ENCODE data around the gene SIGLEC11. TPM values are rescaled to one million over a fixed set of nuclear protein-coding genes. Genes with fewer than 3 reads are reported as not detected.

Gene SIGLEC11
- total and polyA plus RNA-seq, 2 of the 13 experiments (the other 11 are each of a cell fraction or from before 2014, with no cell fraction given), result not detected

GRCh38 chr19:49978324-49978723 is 17.4 kb upstream of the SIGLEC11 start (continued):
- TF ChIP-seq, protein P1, sequence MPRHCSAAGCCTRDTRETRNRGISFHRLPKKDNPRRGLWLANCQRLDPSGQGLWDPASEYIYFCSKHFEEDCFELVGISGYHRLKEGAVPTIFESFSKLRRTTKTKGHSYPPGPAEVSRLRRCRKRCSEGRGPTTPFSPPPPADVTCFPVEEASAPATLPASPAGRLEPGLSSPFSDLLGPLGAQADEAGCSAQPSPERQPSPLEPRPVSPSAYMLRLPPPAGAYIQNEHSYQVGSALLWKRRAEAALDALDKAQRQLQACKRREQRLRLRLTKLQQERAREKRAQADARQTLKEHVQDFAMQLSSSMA (CRISPR knock-in tag; IDR thresholded peaks at IDR 0.05), result no peak
- no peak for TF ChIP-seq TOPORS (CRISPR knock-in tag; IDR thresholded peaks at IDR 0.05)
- no peak for TF ChIP-seq PATZ1 (CRISPR knock-in tag; IDR thresholded peaks at IDR 0.05)
- TF ChIP-seq, protein P2, sequence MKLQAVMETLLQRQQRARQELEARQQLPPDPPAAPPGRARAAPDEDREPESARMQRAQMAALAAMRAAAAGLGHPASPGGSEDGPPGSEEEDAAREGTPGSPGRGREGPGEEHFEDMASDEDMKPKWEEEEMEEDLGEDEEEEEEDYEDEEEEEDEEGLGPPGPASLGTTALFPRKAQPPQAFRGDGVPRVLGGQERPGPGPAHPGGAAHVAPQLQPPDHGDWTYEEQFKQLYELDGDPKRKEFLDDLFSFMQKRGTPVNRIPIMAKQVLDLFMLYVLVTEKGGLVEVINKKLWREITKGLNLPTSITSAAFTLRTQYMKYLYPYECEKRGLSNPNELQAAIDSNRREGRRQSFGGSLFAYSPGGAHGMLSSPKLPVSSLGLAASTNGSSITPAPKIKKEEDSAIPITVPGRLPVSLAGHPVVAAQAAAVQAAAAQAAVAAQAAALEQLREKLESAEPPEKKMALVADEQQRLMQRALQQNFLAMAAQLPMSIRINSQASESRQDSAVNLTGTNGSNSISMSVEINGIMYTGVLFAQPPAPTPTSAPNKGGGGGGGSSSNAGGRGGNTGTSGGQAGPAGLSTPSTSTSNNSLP (IDR thresholded peaks at IDR 0.05; ENCODE audit: low read depth, low read length), result no peak
- no peak for TF ChIP-seq ZNF737 (CRISPR knock-in tag; IDR thresholded peaks at IDR 0.05; ENCODE audit: borderline replicate concordance)
- no peak for TF ChIP-seq KAT7 (CRISPR knock-in tag; IDR thresholded peaks at IDR 0.05; ENCODE audit: borderline replicate concordance)
- TF ChIP-seq CHD4 (IDR thresholded peaks at IDR 0.05; ENCODE audit: borderline replicate concordance, low read length), result no peak
- TF ChIP-seq ZNF296 (CRISPR knock-in tag; conservative IDR thresholded peaks at IDR 0.05), result no peak

- in situ Hi-C loops (cut with HindIII; ENCODE audit: extremely low pct_ligation_motif_present, low pct_unique_long_range_greater_than_20kb), result loop anchor here (5.0 kb wide), 1 partner anchor 41 kb away; no protein-coding TSS in a partner anchor
- H3K27ac ChIP-seq (ENCODE audit: extremely low read length, insufficient read depth, low read length), result no peak overlapping the region
- 93% methylated on average over 15 of the region's 18 CpGs for WGBS (ENCODE audit: low lambda C conversion rate)
- FAIRE-seq (no peak), DNase-seq (ENCODE audit: low spot score) (no peak), ATAC-seq (no peak)
- H3K36me3 ChIP-seq (replicated peaks in 1 of 2; ENCODE audit: control insufficient read depth in 1 of 2, insufficient read depth in 2 of 2, low read length in 2 of 2), result peaks cover 0 to 1% of the 10 kb centered on the region in 2 experiments; a peak in 1 of 5 replicates
- no peak overlapping the region for H2AFZ ChIP-seq (ENCODE audit: low read length)
- H3K79me2 ChIP-seq (ENCODE audit: insufficient read depth, low read length), result no peaks in the 10 kb centered on the region
- no peaks in the 10 kb centered on the region for H3K9me3 ChIP-seq (ENCODE audit: low read length)
- no peak overlapping the region for H3K4me2 ChIP-seq (ENCODE audit: low read depth, low read length)
- CTCF ChIA-PET (ENCODE audit: low intra/inter-chr PET ratio, low total read pairs), result no interaction called here
- BruUV-seq (replicated peaks), result no TSS peak
- no peaks in the 10 kb centered on the region for H4K20me1 ChIP-seq (ENCODE audit: insufficient read depth, low read length)
- no peak overlapping the region for H3K9ac ChIP-seq (ENCODE audit: insufficient read depth, low read depth, low read length)
- POLR2A ChIA-PET, result no interaction called here
- H3K4me3 ChIP-seq (replicated peaks in 1 of 3; ENCODE audit: insufficient read depth in 1 of 3, low read depth in 2 of 3, low read length in 3 of 3), result no peak overlapping the region
- intact Hi-C loops (cut with micrococcal nuclease; ENCODE audit: unreplicated experiment), result no loop called here
- no peaks in the 10 kb centered on the region for H3K4me1 ChIP-seq (ENCODE audit: insufficient read depth, low read length)
- no peaks in the 10 kb centered on the region for H3K27me3 ChIP-seq (ENCODE audit: control insufficient read depth in 1 of 2, insufficient read depth in 2 of 2, low read length in 2 of 2)
- TF ChIP-seq POGZ (CRISPR knock-in tag; IDR thresholded peaks at IDR 0.05), result no peak
- TF ChIP-seq ZNF451 (CRISPR knock-in tag; IDR thresholded peaks at IDR 0.05), result no peak
- TF ChIP-seq, protein P3, sequence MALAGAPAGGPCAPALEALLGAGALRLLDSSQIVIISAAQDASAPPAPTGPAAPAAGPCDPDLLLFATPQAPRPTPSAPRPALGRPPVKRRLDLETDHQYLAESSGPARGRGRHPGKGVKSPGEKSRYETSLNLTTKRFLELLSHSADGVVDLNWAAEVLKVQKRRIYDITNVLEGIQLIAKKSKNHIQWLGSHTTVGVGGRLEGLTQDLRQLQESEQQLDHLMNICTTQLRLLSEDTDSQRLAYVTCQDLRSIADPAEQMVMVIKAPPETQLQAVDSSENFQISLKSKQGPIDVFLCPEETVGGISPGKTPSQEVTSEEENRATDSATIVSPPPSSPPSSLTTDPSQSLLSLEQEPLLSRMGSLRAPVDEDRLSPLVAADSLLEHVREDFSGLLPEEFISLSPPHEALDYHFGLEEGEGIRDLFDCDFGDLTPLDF (CRISPR knock-in tag; IDR thresholded peaks at IDR 0.05), result no peak
- TF ChIP-seq NR3C1 (CRISPR knock-in tag; IDR thresholded peaks at IDR 0.05), result no peak
- no peak for TF ChIP-seq EP300 (IDR thresholded peaks at IDR 0.05; ENCODE audit: low read depth in 2 of 2, low read length in 2 of 2)
- no peak for TF ChIP-seq EP300 (CRISPR knock-in tag; IDR thresholded peaks at IDR 0.05; ENCODE audit: borderline replicate concordance)
- TF ChIP-seq ZFP36L2 (CRISPR knock-in tag; IDR thresholded peaks at IDR 0.05), result no peak
- TF ChIP-seq ZNF713 (CRISPR knock-in tag; IDR thresholded peaks at IDR 0.05), result no peak
- TF ChIP-seq ATAD3A (CRISPR knock-in tag; IDR thresholded peaks at IDR 0.05), result no peak
- no peak for TF ChIP-seq ZBTB33 (CRISPR knock-in tag; IDR thresholded peaks at IDR 0.05)
Observed at GRCh38 chr19:49977881-49978280, 16.9 kb upstream of the SIGLEC11 start.
